C4-2B (cell line): ENCODE results near the gene RPS2.
"Not testable (repeated sequence)": the region's sequence is repeated elsewhere in the genome, so short reads cannot be mapped to it uniquely, and the experiment has no call there.

ENCODE experiments used
- H3K27ac ChIP-seq: fragments of 450-650 bp; 2 replicates; pipeline ENCODE4 v1.5.1; 2017
- ZFX ChIP-seq: fragments of 450-650 bp; IDR thresholded peaks from 2 replicates; pipeline ENCODE4 v1.6.1; 2017
- TF ChIP-seq, protein P1 (sequence below): fragments of 450-650 bp; conservative IDR thresholded peaks from 2 replicates; pipeline ENCODE4 v1.5.1; 2017; ENCODE audit warnings: mild to moderate bottlenecking

Gene RPS2

DNA sequence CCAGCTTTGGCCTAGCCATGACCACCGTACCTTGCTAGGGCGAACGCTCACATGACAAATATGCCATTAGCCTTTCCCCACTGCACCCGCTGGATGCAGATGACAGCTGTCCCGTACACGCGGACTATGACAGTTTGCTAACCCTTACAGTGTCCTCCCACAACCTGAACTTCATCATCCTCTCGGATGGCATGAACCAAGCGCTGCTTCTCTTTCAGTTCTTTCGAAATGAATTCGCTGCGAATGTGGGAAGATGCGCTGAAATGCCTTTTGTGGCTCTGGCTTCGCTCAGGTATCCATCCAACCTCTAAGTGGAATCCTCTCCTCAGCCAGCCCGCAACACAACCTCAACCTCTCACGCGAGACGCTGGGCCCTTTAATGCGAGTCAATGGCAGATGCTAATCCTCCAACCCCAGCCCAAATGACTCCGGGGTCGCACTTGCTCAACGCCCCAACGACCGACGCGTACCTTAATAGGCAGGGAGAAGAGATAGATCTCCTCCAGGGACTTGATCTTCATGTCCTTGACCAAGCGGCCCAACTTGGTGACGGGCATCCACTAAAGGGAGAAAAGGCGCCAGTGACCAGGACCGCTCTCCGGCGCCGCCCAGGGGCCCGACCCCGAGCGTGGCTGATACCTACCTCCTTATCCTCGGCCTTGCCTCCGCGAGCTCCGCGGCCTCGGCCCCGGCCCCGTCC lies 670 bp downstream of the RPS2 start:
- H3K27ac ChIP-seq, result peak overlapping the region; percentile 97

DNA sequence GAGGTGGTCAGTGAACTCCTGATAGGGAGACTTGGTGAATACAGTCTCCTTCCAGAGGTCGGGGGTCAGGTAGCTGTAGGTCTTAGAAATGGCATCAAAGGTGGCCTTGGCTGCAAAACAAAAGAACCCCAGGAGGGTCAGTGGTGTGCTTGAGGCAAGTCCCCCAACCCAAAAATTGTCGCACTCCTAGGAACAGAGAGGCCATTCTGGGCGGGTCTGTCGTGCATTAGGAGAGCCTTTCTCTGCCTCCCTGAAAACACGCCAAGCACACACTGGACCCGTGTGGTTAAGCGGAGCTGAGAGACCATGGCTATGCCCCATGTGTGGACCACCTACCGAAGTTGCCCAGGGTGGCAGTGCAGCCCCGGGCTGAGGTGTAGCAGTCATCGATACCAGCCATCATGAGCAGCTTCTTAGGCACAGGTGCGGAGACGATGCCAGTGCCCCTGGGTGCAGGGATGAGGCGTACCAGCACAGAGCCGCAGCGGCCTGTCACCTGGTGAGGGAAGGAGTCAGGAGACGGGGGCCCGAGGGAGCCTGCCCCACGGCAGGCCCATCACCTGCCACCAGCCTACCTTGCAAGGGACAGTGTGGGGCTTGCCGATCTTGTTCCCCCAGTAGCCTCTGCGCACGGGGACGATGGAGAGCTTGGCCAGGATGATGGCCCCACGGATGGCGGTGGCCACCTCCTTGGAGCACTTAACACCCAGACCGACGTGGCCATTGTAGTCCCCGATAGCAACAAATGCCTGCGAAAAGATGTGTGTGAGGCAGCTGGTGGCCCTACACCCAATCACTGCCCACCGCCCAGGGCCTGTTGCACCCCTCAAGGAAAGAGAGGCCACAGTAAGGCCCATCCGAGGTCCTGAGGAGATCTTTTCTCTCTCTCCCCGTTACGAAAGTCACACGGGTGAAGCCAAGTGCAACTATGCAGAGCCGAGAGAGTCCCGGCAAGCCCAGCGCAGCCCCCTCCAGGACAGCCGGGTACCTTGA lies 2.2 kb downstream of the RPS2 start:
- peak overlapping the region; percentile 97 for H3K27ac ChIP-seq

More for the DNA sequence above, 670 bp downstream of the RPS2 start:
- TF ChIP-seq ZFX, result no peak
- TF ChIP-seq, protein P1, sequence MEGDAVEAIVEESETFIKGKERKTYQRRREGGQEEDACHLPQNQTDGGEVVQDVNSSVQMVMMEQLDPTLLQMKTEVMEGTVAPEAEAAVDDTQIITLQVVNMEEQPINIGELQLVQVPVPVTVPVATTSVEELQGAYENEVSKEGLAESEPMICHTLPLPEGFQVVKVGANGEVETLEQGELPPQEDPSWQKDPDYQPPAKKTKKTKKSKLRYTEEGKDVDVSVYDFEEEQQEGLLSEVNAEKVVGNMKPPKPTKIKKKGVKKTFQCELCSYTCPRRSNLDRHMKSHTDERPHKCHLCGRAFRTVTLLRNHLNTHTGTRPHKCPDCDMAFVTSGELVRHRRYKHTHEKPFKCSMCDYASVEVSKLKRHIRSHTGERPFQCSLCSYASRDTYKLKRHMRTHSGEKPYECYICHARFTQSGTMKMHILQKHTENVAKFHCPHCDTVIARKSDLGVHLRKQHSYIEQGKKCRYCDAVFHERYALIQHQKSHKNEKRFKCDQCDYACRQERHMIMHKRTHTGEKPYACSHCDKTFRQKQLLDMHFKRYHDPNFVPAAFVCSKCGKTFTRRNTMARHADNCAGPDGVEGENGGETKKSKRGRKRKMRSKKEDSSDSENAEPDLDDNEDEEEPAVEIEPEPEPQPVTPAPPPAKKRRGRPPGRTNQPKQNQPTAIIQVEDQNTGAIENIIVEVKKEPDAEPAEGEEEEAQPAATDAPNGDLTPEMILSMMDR, result no peak; the same call in 1 of the 2 replicates

DNA sequence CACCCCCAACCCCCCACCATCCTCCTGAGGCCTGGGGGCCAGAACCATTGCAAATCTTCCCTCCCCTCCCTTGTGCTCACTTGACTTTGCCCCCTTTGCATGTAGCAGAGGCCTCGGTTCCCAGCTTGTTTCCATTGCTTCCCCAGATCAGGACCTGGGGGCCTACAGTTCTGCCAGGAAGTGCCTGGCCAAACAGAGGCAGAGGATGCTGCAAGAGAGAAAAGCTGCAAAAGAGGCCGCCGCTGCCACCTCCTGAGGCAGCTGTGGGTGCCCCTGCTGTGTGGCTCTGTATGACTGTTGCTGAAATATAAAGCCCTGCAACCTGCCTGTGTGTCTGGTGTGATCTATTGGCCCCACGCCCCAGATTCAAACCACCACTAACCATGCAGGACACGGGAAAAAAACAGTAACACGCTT lies 3.0 kb downstream of the RPS2 start:
- H3K27ac ChIP-seq, result peak overlapping the region; percentile 97
- TF ChIP-seq, protein P1, result no peak
- no peak; the same call in 1 of the 2 replicates for TF ChIP-seq ZFX

DNA sequence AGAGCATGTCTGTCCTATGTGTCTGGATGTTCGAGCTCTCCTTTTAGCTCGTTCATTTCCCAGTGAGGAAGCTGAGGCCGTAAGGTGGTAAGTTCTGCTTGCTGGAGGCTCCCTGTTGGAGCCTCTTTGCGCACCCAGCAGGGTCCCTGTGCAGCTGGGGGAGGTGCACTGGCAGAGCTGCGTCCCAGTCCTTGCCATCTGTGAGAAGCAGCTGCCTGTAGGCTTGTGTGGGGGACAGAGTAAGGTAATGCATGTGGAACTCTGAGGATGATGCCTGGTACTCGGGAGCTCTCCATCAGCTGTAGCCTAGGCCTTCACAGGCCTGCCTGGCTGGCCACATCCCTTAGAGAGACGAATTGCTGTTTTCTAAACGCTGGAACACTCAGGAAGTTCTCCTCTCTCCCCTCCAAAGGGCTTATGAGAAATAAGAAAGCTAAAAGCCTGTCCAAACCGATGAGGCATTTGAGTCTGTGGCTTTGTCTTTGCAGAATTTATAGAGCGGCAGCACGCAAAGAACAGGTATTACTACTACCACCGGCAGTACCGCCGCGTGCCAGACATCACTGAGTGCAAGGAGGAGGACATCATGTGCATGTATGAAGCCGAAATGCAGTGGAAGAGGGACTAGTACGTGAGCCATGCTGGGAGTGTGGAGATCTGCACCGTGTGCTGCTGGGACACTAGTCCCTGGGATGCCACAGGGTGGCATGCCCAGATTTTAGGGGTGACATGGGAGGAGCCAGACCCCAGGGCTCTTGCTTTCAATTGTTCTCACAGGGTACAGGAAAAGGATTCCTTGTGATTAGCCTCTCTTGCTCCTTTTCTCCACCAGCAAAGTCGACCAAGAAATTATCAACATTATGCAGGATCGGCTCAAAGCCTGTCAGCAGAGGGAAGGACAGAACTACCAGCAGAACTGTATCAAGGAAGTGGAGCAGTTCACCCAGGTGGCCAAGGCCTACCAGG lies 3.7 kb downstream of the RPS2 start:
- peak overlapping the region; percentile 97 for H3K27ac ChIP-seq
- TF ChIP-seq, protein P1, result no peak
- TF ChIP-seq ZFX, result peak; percentile 18; the same call in 1 of the 2 replicates

DNA sequence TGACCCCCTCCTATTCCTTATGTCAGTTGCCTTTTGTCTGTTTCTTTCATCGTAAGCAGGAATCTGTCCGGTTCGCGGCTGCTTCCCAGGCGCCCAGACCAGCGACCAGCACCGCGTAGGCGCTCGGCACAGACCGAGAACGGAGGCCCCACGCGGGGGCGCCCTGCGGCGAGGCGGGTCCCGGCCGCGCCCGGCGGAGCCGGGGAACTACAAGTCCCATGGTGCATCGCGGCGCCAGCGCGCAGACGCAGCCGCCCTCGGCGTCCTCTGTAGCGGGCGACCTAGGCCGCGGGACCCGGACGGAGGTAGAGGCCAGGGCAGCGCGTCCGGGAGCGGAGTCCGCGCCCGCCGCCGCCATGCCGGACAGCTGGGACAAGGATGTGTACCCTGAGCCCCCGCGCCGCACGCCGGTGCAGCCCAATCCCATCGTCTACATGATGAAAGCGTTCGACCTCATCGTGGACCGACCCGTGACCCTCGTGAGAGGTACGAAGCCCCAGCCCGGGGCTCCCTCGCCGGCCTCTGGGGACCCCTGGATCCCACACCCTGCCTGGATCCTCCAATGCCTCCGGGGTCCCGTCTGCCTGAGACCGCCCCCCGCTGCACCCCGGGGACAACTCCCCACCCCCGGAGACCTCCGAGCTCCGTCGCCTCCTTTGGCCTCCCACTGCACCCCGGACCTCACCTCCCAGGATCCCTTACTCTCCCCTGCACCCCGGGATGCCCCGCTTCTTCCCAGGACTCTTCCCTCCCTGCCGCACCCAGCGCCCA lies 5.2 kb downstream of the RPS2 start, which contains the start of gene NDUFB10:
NDUFB10 (plus strand) TSS at position 270 of the 771 bp plus-strand sequence; CDS start at position 357, 87 bp downstream.
- TF ChIP-seq, protein P1, result peak; percentile 95
- TF ChIP-seq ZFX, result peak; percentile 69; the same call in 1 of the 2 replicates
- peak within 1 kb of the TSS; percentile 97 for H3K27ac ChIP-seq

DNA sequence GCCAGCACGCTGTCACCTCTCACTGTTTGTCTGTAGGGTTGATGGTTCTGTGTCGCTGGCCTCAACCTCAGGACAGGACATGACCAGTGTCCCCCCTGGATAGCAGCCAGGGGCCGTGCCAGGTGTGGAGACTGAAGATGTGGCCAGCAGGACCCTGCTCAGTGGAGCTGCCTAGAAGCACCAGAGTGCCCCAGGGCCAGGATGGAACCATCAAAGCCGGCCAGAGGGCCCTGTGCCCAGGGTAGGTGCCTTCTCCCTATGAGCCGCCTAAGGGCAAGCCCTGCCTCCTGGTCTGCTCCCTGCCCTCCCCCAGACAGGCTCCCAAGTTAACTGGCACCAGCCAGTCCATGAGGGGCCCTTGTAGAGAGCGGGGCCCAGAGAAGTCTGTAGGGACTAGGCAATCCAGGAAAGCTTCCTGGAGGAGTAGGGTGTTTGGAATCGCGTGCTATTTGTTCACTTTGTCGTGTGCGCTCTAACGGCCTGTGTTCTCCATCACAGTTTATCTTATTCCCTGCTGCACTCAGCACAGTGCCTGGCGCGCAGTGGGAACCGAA lies 5.8 kb downstream of the RPS2 start:
- H3K27ac ChIP-seq, result peak overlapping the region; percentile 97
- TF ChIP-seq ZFX, result no peak
- TF ChIP-seq, protein P1, result no peak

DNA sequence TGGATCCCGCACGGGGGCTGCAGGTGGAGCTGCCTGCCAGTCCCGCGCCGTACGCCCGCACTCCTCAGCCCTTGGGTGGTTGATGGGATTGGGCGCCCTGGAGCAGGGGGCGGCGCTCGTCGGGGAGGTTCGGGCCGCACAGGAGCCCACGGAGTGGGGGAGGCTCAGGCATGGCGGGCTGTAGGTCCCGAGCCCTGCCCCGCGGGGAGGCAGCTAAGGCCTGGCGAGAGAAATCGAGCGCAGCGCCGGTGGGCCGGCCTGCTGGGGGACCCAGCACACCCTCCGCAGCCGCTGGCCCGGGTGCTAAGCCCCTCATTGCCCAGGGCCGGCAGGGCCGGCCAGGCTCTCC lies 6.5 kb downstream of the RPS2 start:
- not testable (repeated sequence) for H3K27ac ChIP-seq

DNA sequence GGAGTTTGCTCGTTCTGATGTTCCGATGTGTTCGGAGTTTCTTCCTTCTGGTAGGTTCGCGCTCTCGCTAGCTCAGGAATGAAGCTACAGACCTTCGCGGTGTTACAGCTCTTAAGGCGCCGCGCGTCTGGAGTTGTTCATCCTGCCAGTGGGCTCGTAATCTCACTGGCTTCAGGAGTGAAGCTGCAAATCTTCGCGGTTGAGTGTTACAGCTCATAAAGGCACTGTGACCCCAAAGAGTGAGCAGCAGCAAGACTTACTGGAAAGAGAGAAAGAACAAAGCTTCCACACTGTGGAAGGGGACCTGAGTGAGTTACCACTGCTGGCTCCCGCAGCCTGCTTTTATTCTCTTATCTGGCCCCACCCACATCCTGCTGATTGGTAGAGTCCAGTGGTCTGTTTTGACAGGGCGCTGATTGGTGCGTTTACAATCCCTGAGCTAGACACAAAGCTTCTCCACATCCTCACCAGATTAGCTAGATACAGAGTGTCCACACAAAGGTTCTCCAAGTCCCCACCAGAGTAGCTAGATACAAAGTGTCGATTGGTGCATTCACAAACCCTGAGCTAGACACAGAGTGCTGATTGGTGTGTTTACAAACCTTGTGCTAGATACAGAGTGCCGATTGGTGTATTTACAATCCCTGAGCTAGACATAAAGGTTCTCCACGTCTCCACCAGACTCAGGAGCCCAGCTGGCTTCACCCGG lies 7.0 kb downstream of the RPS2 start:
- not testable (repeated sequence) for H3K27ac ChIP-seq
